ENCODE measurements around the gene ROGDI.

DNA sequence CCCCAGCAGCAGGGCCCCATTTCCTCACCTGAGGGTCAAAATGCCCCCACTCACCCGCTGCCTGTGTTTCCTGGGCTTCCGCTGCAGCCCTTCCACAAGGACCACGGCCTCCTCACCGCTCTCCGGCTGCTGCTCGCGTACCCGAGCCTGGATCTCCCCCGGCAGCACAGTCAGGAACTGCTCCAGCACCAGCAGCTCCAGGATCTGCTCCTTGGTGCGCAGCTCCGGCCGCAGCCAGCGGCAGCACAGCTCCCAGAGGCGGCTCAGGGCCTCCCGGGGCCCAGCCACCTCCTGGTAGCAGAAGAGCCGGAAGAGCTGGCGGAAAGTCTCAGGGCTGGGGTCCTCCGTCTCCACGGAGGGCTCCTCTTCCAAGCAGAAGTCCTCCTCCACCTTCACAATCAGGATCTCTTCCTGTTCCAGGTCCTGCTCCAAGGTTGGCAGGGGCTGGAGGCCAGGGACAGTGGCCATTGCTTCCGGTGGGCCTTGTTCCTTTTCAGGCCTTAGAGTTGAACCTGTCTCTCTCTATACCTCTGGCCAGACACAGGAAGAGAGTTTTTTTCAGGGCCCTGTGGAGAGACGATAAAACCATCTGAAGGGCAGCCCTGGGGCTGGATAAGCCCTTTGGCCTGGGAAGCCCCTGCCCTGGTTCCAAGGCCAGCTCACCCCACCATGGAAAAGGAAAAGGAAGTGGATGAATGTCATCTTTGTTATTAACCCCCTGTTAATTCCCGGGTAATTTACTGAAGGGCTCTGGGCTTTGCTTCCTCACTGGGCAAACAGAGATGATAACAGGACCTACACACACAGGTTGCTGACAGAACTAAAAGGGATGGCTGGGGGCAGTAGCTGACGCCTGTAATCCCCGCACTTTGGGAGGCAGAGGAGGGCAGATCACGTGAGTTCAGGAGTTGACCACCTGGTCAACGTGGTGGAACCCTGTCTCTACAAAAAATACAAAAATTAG lies 36.6 kb downstream of the ROGDI start:
- TF ChIP-seq, protein P1, sequence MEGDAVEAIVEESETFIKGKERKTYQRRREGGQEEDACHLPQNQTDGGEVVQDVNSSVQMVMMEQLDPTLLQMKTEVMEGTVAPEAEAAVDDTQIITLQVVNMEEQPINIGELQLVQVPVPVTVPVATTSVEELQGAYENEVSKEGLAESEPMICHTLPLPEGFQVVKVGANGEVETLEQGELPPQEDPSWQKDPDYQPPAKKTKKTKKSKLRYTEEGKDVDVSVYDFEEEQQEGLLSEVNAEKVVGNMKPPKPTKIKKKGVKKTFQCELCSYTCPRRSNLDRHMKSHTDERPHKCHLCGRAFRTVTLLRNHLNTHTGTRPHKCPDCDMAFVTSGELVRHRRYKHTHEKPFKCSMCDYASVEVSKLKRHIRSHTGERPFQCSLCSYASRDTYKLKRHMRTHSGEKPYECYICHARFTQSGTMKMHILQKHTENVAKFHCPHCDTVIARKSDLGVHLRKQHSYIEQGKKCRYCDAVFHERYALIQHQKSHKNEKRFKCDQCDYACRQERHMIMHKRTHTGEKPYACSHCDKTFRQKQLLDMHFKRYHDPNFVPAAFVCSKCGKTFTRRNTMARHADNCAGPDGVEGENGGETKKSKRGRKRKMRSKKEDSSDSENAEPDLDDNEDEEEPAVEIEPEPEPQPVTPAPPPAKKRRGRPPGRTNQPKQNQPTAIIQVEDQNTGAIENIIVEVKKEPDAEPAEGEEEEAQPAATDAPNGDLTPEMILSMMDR (IDR thresholded peaks at IDR 0.05): no peak
- no peak for TF ChIP-seq EZH2phosphoT487 (IDR thresholded peaks at IDR 0.05)
